Vagina (tissue), 2 donors: ENCODE measurements around the gene C2orf42. TPM values are rescaled to one million over a fixed set of nuclear protein-coding genes. Genes with fewer than 3 reads are reported as not detected.

Source experiments
- DNase-seq, 2 donors: peaks; one replicate each; pipeline ENCODE4 v3.0.0-alpha.2; 2017; ENCODE audit errors: extremely low spot score in 2 of 2
- H3K27ac ChIP-seq: fragments of 200-600 bp; sonication (generic); one replicate; pipeline ENCODE4 v1.5.1; 2019
- H3K27me3 ChIP-seq: fragments of 200-600 bp; sonication (generic); one replicate; pipeline ENCODE4 v1.5.1; 2019
- H3K36me3 ChIP-seq, 2 donors: fragments of 200-600 bp; sonication (generic); one replicate each; pipeline ENCODE4 v1.5.1; 2017 to 2019
- H3K4me1 ChIP-seq: fragments of 200-600 bp; sonication (generic); one replicate; pipeline ENCODE4 v1.5.1; 2019
- H3K4me3 ChIP-seq, 2 donors: fragments of 200-600 bp; sonication (generic); 1 replicate in 1 of 2; 2 replicates in 1 of 2; pipeline ENCODE4 v1.5.1; 2016 to 2019
- H3K9me3 ChIP-seq: fragments of 200-600 bp; sonication (generic); one replicate; pipeline ENCODE4 v1.5.1; 2019
- POLR2A ChIP-seq, 2 donors: fragments of 450-650 bp; IDR thresholded peaks; one replicate each; pipeline ENCODE4 v1.6.1; 2017; ENCODE audit warnings: antibody characterized with exemption in 2 of 2, mild to moderate bottlenecking in 2 of 2, moderate library complexity in 2 of 2
- POLR2AphosphoS5 ChIP-seq, 2 donors: sonication (generic); formaldehyde crosslinking; IDR thresholded peaks; one replicate each; pipeline ENCODE4 v1.9.0; 2017; ENCODE audit warnings: antibody characterized with exemption in 2 of 2, mild to moderate bottlenecking in 2 of 2, low read depth in 1 of 2; ENCODE audit not compliant: insufficient read depth in 1 of 2
- intact Hi-C: fragments of 100-400 bp; cut with DNase I; formaldehyde crosslinking; loops from one replicate; pipeline ENCODE4 v1.15.1; 2023
- total RNA-seq: library from RNA; depleted of rRNA; stranded (reverse); fragments of >200 nt; gene quantifications from one replicate; pipeline ENCODE4 v1.2.3, GENCODE V29; 2016
- TF ChIP-seq, protein P1 (sequence below), 3 experiments: fragments of 450-650 bp in 2 of 3; fragments of 200-600 bp in 1 of 3; sonication (generic) in 1 of 3; IDR thresholded peaks; one replicate each; pipeline ENCODE4 v1.5.1; 2017 to 2019; ENCODE audit warnings: antibody characterized with exemption in 3 of 3, mild to moderate bottlenecking in 2 of 3, moderate library complexity in 2 of 3

The C2orf42 gene
- total RNA-seq, 1 donor from 2014 or later: 17.4 TPM

GRCh38 chr2:70122470-70122869, 68.3 kb downstream of the C2orf42 start:
- intact Hi-C loops: no loop called here

DNA sequence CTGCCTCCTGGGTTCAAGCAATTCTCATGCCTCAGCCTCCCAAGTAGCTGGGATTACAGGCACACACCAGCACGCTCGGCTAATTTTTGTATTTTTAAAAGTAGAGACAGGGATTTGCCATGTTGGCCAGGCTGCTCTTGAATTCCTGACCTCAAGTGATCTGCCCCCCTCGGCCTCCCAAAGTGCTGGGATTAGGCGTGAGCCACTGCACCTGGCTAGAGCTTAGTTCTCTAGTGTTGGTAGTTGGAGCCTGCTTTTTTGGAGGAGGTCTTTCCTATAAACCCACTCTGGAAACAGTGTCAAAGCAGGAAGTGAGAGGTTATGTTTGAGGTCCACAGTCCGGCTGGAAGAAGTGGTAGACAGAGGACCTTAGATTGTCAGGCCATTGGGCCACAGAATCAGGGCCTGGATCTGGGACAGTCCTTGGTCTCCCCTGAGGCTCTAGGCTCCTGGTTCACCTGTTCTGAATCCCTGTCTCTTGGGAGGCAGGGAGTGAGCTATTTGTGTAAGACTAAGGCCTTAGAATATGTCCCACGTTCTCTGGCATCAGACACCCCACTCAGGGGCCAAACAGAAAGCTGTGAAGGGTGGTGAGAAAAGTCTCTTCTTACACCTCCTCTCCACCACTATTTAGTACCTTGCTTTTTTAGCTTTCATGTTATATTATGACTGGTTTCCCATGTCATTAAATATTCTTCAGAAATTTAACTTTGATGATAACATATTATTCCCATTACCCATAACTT, 69.0 kb downstream of the C2orf42 start:
- TF ChIP-seq, protein P1, sequence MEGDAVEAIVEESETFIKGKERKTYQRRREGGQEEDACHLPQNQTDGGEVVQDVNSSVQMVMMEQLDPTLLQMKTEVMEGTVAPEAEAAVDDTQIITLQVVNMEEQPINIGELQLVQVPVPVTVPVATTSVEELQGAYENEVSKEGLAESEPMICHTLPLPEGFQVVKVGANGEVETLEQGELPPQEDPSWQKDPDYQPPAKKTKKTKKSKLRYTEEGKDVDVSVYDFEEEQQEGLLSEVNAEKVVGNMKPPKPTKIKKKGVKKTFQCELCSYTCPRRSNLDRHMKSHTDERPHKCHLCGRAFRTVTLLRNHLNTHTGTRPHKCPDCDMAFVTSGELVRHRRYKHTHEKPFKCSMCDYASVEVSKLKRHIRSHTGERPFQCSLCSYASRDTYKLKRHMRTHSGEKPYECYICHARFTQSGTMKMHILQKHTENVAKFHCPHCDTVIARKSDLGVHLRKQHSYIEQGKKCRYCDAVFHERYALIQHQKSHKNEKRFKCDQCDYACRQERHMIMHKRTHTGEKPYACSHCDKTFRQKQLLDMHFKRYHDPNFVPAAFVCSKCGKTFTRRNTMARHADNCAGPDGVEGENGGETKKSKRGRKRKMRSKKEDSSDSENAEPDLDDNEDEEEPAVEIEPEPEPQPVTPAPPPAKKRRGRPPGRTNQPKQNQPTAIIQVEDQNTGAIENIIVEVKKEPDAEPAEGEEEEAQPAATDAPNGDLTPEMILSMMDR (IDR thresholded peaks at IDR 0.05): no peak
- no peak for TF ChIP-seq POLR2AphosphoS5 (IDR thresholded peaks at IDR 0.05; ENCODE audit: insufficient read depth in 1 of 2, low read depth in 1 of 2)
- no peak for TF ChIP-seq POLR2A (IDR thresholded peaks at IDR 0.05)
- H3K4me1 ChIP-seq: peaks cover 29% of the 10 kb centered on the region
- no peaks in the 10 kb centered on the region for H3K27me3 ChIP-seq
- H3K9me3 ChIP-seq: no peaks in the 10 kb centered on the region
- H3K27ac ChIP-seq: peak overlapping the region; percentile 100
- intact Hi-C loops: no loop called here
- H3K36me3 ChIP-seq: no peaks in the 10 kb centered on the region
- no peak for DNase-seq
- H3K4me3 ChIP-seq: no peak overlapping the region

More at GRCh38 chr2:70122470-70122869, 68.3 kb downstream of the C2orf42 start:
- peak overlapping the region; percentile 100 for H3K27ac ChIP-seq
- no peaks in the 10 kb centered on the region for H3K9me3 ChIP-seq
- DNase-seq: no peak
- TF ChIP-seq, protein P1 (IDR thresholded peaks at IDR 0.05): no peak
- TF ChIP-seq POLR2A (IDR thresholded peaks at IDR 0.05) (no peak), POLR2AphosphoS5 (IDR thresholded peaks at IDR 0.05; ENCODE audit: insufficient read depth in 1 of 2, low read depth in 1 of 2) (no peak)
- peaks cover 36% of the 10 kb centered on the region for H3K4me1 ChIP-seq
- H3K4me3 ChIP-seq: no peak overlapping the region
- H3K27me3 ChIP-seq: no peaks in the 10 kb centered on the region
- no peaks in the 10 kb centered on the region for H3K36me3 ChIP-seq

GRCh38 chr2:70118798-70119454, 71.9 kb downstream of the C2orf42 start:
- DNase-seq: no peak
- TF ChIP-seq POLR2AphosphoS5 (IDR thresholded peaks at IDR 0.05; ENCODE audit: insufficient read depth in 1 of 2, low read depth in 1 of 2): no peak
- TF ChIP-seq POLR2A (IDR thresholded peaks at IDR 0.05): no peak
- TF ChIP-seq, protein P1 (IDR thresholded peaks at IDR 0.05): no peak

GRCh38 chr2:70116936-70117552, 73.8 kb downstream of the C2orf42 start:
- DNase-seq: no peak
- no peak overlapping the region for H3K4me3 ChIP-seq
- no peaks in the 10 kb centered on the region for H3K27me3 ChIP-seq
- no peak for TF ChIP-seq POLR2A (IDR thresholded peaks at IDR 0.05)
- TF ChIP-seq, protein P1 (IDR thresholded peaks at IDR 0.05): no peak
- TF ChIP-seq POLR2AphosphoS5 (IDR thresholded peaks at IDR 0.05; ENCODE audit: insufficient read depth in 1 of 2, low read depth in 1 of 2): no peak
- no peak overlapping the region for H3K27ac ChIP-seq
- intact Hi-C loops: no loop called here
- peaks cover 2% of the 10 kb centered on the region for H3K4me1 ChIP-seq
- H3K9me3 ChIP-seq: no peaks in the 10 kb centered on the region
- H3K36me3 ChIP-seq: no peaks in the 10 kb centered on the region

More at GRCh38 chr2:70118798-70119454, 71.9 kb downstream of the C2orf42 start:
- H3K4me3 ChIP-seq: no peak overlapping the region
- intact Hi-C loops: no loop called here
- no peaks in the 10 kb centered on the region for H3K9me3 ChIP-seq
- peaks cover 10% of the 10 kb centered on the region for H3K4me1 ChIP-seq
- no peak overlapping the region for H3K27ac ChIP-seq
- H3K27me3 ChIP-seq: no peaks in the 10 kb centered on the region
- no peaks in the 10 kb centered on the region for H3K36me3 ChIP-seq
